CD14-positive monocyte (primary cell): ENCODE data around the gene ALOX12B. TPM values are rescaled to one million over a fixed set of nuclear protein-coding genes. Genes with fewer than 3 reads are reported as not detected.

ENCODE experiments used
- DNase-seq, 3 donors: peaks; one replicate each; pipeline ENCODE4 v3.0.0-alpha.2; 2011 to 2022
- H2AFZ ChIP-seq: 2 replicates; pipeline ENCODE4 v1.6.0; 2012; ENCODE audit warnings: mild to moderate bottlenecking, low read depth, low read length, inconsistent platforms; ENCODE audit not compliant: insufficient read depth, poor library complexity, severe bottlenecking
- H3K27ac ChIP-seq, 2 donors: 1 replicate in 1 of 2; 2 replicates in 1 of 2; pipeline ENCODE4 v1.5.1; 2012 to 2013; ENCODE audit warnings: low read length in 2 of 2, control low read depth in 1 of 2, inconsistent platforms in 1 of 2, low read depth in 1 of 2, mild to moderate bottlenecking in 1 of 2
- H3K27me3 ChIP-seq, 2 donors: one replicate each; pipeline versions ENCODE4 v1.6.0 to v1.6.1; 2011 to 2013; ENCODE audit warnings: low read length in 2 of 2; ENCODE audit not compliant: control insufficient read depth in 2 of 2, insufficient read depth in 2 of 2
- H3K36me3 ChIP-seq, 2 donors: replicated peaks in 1 of 2; 1 replicate in 1 of 2; 2 replicates in 1 of 2; pipeline versions ENCODE4 v1.5.1 to v1.6.1; 2012 to 2013; ENCODE audit warnings: low read length in 2 of 2, control low read depth in 1 of 2, inconsistent platforms in 1 of 2, mild to moderate bottlenecking in 1 of 2; ENCODE audit not compliant: insufficient read depth in 2 of 2, control insufficient read depth in 1 of 2
- H3K4me1 ChIP-seq, 2 donors: 1 replicate in 1 of 2; 2 replicates in 1 of 2; pipeline versions ENCODE4 v1.5.1 to v1.6.1; 2012 to 2013; ENCODE audit warnings: low read length in 2 of 2, control low read depth in 1 of 2, inconsistent platforms in 1 of 2, mild to moderate bottlenecking in 1 of 2, moderate library complexity in 1 of 2; ENCODE audit not compliant: insufficient read depth in 2 of 2, control insufficient read depth in 1 of 2
- H3K4me2 ChIP-seq: replicated peaks from 2 replicates; pipeline ENCODE3; 2012; ENCODE audit warnings: low read length, moderate library complexity, mild to moderate bottlenecking; ENCODE audit not compliant: poor library complexity, severe bottlenecking; ENCODE audit errors: extremely low read depth
- H3K4me3 ChIP-seq, 3 experiments: fragments of 200-600 bp in 1 of 3; sonication (generic) in 1 of 3; replicated peaks in 1 of 3; 1 replicate in 2 of 3; 2 replicates in 1 of 3; pipeline ENCODE4 v1.5.1; 2011 to 2013; ENCODE audit warnings: low read length in 3 of 3, mild to moderate bottlenecking in 3 of 3, control low read depth in 2 of 3, low read depth in 2 of 3, inconsistent platforms in 1 of 3, moderate library complexity in 1 of 3
- H3K79me2 ChIP-seq: 2 replicates; pipeline ENCODE4 v1.6.0; 2012; ENCODE audit warnings: mild to moderate bottlenecking, control low read depth, inconsistent platforms, low read length, moderate library complexity; ENCODE audit not compliant: insufficient read depth
- H3K9ac ChIP-seq: 2 replicates; pipeline ENCODE4 v1.6.0; 2017; ENCODE audit warnings: low read length, mild to moderate bottlenecking; ENCODE audit not compliant: insufficient read depth, poor library complexity, severe bottlenecking
- H3K9me3 ChIP-seq, 2 donors: replicated peaks in 1 of 2; 1 replicate in 1 of 2; 2 replicates in 1 of 2; pipeline versions ENCODE4 v1.5.1 to v1.6.1; 2012 to 2013; ENCODE audit warnings: low read length in 2 of 2, control low read depth in 1 of 2; ENCODE audit not compliant: control insufficient read depth in 1 of 2, insufficient read depth in 1 of 2
- H4K20me1 ChIP-seq: 2 replicates; pipeline ENCODE4 v1.6.0; 2012; ENCODE audit warnings: mild to moderate bottlenecking, low read length, control low read depth, moderate library complexity; ENCODE audit not compliant: insufficient read depth
- H3K27ac Mint-ChIP-seq, 7 donors: one replicate each; pipeline ENCODE4 v1.8.0; 2020; ENCODE audit warnings: mild to moderate bottlenecking in 7 of 7, mixed read lengths in 7 of 7, moderate library complexity in 6 of 7, inconsistent platforms in 2 of 7
- H3K27me3 Mint-ChIP-seq, 3 donors: one replicate each; pipeline ENCODE4 v1.8.0; 2021 to 2022; ENCODE audit warnings: low read depth in 3 of 3, mild to moderate bottlenecking in 3 of 3, mixed read lengths in 3 of 3, moderate library complexity in 3 of 3, inconsistent platforms in 1 of 3
- H3K36me3 Mint-ChIP-seq, 2 donors: one replicate each; pipeline ENCODE4 v1.8.0; 2020; ENCODE audit warnings: mixed read lengths in 2 of 2, inconsistent platforms in 1 of 2, mild to moderate bottlenecking in 1 of 2
- H3K4me1 Mint-ChIP-seq: one replicate; pipeline ENCODE4 v1.8.0; 2020; ENCODE audit warnings: mild to moderate bottlenecking, mixed read lengths
- H3K4me3 Mint-ChIP-seq, 2 donors: one replicate each; pipeline ENCODE4 v1.8.0; 2020; ENCODE audit warnings: mild to moderate bottlenecking in 2 of 2, mixed read lengths in 2 of 2, moderate library complexity in 1 of 2
- H3K9me3 Mint-ChIP-seq, 7 donors: one replicate each; pipeline ENCODE4 v1.8.0; 2020 to 2022; ENCODE audit warnings: mixed read lengths in 7 of 7, mild to moderate bottlenecking in 6 of 7, moderate library complexity in 6 of 7, inconsistent platforms in 2 of 7
- CTCF ChIP-seq: fragments of 200-600 bp; IDR thresholded peaks from one replicate; pipeline ENCODE4 v1.8.0; 2022; ENCODE audit warnings: antibody characterized with exemption, mild to moderate bottlenecking
- WGBS: methylation state at CpG from one replicate; pipeline ENCODE4 v1.1.5; 2013; ENCODE audit warnings: missing lambda C conversion rate; ENCODE audit not compliant: insufficient coverage; 5-methylcytosine and 5-hydroxymethylcytosine counted together
- intact Hi-C, 2 donors: fragments of 100-400 bp; cut with micrococcal nuclease; formaldehyde crosslinking; loops; one replicate each; pipeline versions ENCODE4 v1.15.0 to v1.15.1; 2023
- polyA plus RNA-seq, 3 donors: library from polyadenylated mRNA; depleted of rRNA in 1 of 3; unstranded in 2 of 3; stranded (reverse) in 1 of 3; fragments of 300-500 nt in 2 of 3; fragments of >200 nt in 1 of 3; fragmentation: Illumina TruSeq in 2 of 3; gene quantifications; 1 replicate in 2 of 3; 2 replicates in 1 of 3; pipeline ENCODE4 v1.2.3, GENCODE V29; 2012 to 2021

Gene ALOX12B
- polyA plus RNA-seq, 3 donors = not detected

- Histone ChIP-seq H3K9me3 (no peaks in the 10 kb centered on the region), H3K4me2 (peak within 1 kb of the TSS; percentile 98), H3K9ac (peak within 1 kb of the TSS; percentile 46), H4K20me1 (peaks cover 16% of the 10 kb centered on the region), H2AFZ (peak within 1 kb of the TSS; percentile 67), H3K4me3 (peak within 1 kb of the TSS; percentile 45 to 77 (median 61)), H3K79me2 (no peaks in the 10 kb centered on the region), H3K27me3 (peaks cover 37 to 70% of the 10 kb centered on the region in 2 donors), H3K36me3 (no peaks in the 10 kb centered on the region), H3K27ac (no peak within 1 kb of the TSS), H3K4me1 (peaks cover 48 to 61% of the 10 kb centered on the region in 2 donors)
- 0% methylated on average over 27 of the region's 33 CpGs for WGBS
- no peak for TF ChIP-seq CTCF
- peak within 1 kb of the TSS; percentile 85 to 91 (median 87) for H3K27ac Mint-ChIP-seq
- H3K36me3 Mint-ChIP-seq = peaks cover 6 to 10% of the 10 kb centered on the region in 2 donors
- H3K9me3 Mint-ChIP-seq = peaks cover 0 to 27% (median 17%) of the 10 kb centered on the region in 7 donors
- H3K4me3 Mint-ChIP-seq = peak within 1 kb of the TSS; percentile 85 to 93
- peaks cover 70 to 91% (median 87%) of the 10 kb centered on the region in 3 donors for H3K27me3 Mint-ChIP-seq
- H3K4me1 Mint-ChIP-seq = peaks cover 53% of the 10 kb centered on the region
- DNase-seq = peak in 1 of 3 donors; percentile 78
- intact Hi-C loops = loop anchor here in 1 of 2 donors (2.0 to 5.0 kb wide), 3 partner anchors 23 to 104 kb away; no protein-coding TSS in a partner anchor
Observed at GRCh38 chr17:8117980-8118768, 30.7 kb upstream of the ALOX12B start, which contains the start of gene ALOXE3. ALOXE3 (minus strand) TSS chr17:8118514; CDS start chr17:8117990, 524 bp downstream.

GRCh38 chr17:8117367-8117979 lies 30.0 kb upstream of the ALOX12B start:
- Mint-ChIP-seq H3K9me3 (peaks cover 0 to 20% (median 11%) of the 10 kb centered on the region in 7 donors), H3K27me3 (peaks cover 70 to 88% (median 81%) of the 10 kb centered on the region in 3 donors), H3K4me1 (peaks cover 46% of the 10 kb centered on the region), H3K27ac (peak overlapping the region in 3 of 7 donors; percentile 22 to 50 (median 32)), H3K4me3 (peak overlapping the region; percentile 85 to 93), H3K36me3 (peaks cover 2 to 6% of the 10 kb centered on the region in 2 donors)
- peak overlapping the region; percentile 46 for H3K9ac ChIP-seq
- WGBS = under 1% methylated on average over 14 of the region's 18 CpGs
- no peaks in the 10 kb centered on the region for H3K9me3 ChIP-seq
- no peaks in the 10 kb centered on the region for H3K79me2 ChIP-seq
- intact Hi-C loops = loop anchor here in 1 of 2 donors (2.0 to 5.0 kb wide), 2 partner anchors 23 to 105 kb away; no protein-coding TSS in a partner anchor
- DNase-seq = peak in 2 of 3 donors; percentile 54 to 68
- peak overlapping the region; percentile 98 for H3K4me2 ChIP-seq
- peak overlapping the region; percentile 45 to 77 (median 61) for H3K4me3 ChIP-seq
- peaks cover 30 to 63% of the 10 kb centered on the region in 2 donors for H3K27me3 ChIP-seq
- H3K4me1 ChIP-seq = peaks cover 41 to 54% of the 10 kb centered on the region in 2 donors
- peak overlapping the region; percentile 67 for H2AFZ ChIP-seq
- TF ChIP-seq CTCF = no peak
- no peaks in the 10 kb centered on the region for H3K36me3 ChIP-seq
- no peak overlapping the region for H3K27ac ChIP-seq
- peaks cover 9% of the 10 kb centered on the region for H4K20me1 ChIP-seq
